IMR-90 (cell line): Measurements from ENCODE around the gene EPHA5.

Experiments used
- CEBPB ChIP-seq: IDR thresholded peaks from 2 replicates; pipeline ENCODE4 v1.6.1; 2012; ENCODE audit warnings: low read depth, low read length, improper control_type of control experiment
- CTCF ChIP-seq: conservative IDR thresholded peaks from 2 replicates; pipeline ENCODE4 v1.5.1; 2012; ENCODE audit warnings: mild to moderate bottlenecking, low read depth, low read length, improper control_type of control experiment
- FOS ChIP-seq: fragments of 150-350 bp; IDR thresholded peaks from 2 replicates; pipeline ENCODE4 v1.6.1; 2016; ENCODE audit warnings: low read depth, low read length
- MAFK ChIP-seq: IDR thresholded peaks from 2 replicates; pipeline ENCODE4 v1.6.1; 2012; ENCODE audit warnings: low read depth, low read length, improper control_type of control experiment
- MAZ ChIP-seq: IDR thresholded peaks from 2 replicates; pipeline ENCODE4 v1.6.1; 2012; ENCODE audit warnings: low read depth, mild to moderate bottlenecking, low read length, improper control_type of control experiment, moderate library complexity, borderline replicate concordance
- MXI1 ChIP-seq: IDR thresholded peaks from 2 replicates; pipeline ENCODE4 v1.6.1; 2012; ENCODE audit warnings: low read depth, mild to moderate bottlenecking, low read length, moderate library complexity, borderline replicate concordance
- POLR2A ChIP-seq: IDR thresholded peaks from 2 replicates; pipeline ENCODE4 v1.6.1; 2012; ENCODE audit warnings: mild to moderate bottlenecking, low read depth, low read length
- RCOR1 ChIP-seq: IDR thresholded peaks from 2 replicates; pipeline ENCODE4 v1.6.1; 2012; ENCODE audit warnings: mild to moderate bottlenecking, low read length, improper control_type of control experiment; ENCODE audit not compliant: insufficient replicate concordance
- SMC3 ChIP-seq: fragments of 150-350 bp; IDR thresholded peaks from 2 replicates; pipeline ENCODE4 v1.6.1; 2016; ENCODE audit warnings: low read depth, mild to moderate bottlenecking, antibody characterized with exemption, low read length, moderate library complexity
- USF2 ChIP-seq: fragments of 150-350 bp; IDR thresholded peaks from 2 replicates; pipeline ENCODE4 v1.6.1; 2017; ENCODE audit warnings: mild to moderate bottlenecking, antibody characterized with exemption, low read length, low read depth

GRCh38 chr4:65393078-65393477 is 277.2 kb downstream of the EPHA5 start:
- TF ChIP-seq CTCF: no peak
- no peak for TF ChIP-seq POLR2A
- TF ChIP-seq MAZ: no peak
- no peak for TF ChIP-seq MAFK
- no peak for TF ChIP-seq SMC3
- no peak for TF ChIP-seq USF2
- no peak for TF ChIP-seq RCOR1
- TF ChIP-seq MXI1: no peak
- TF ChIP-seq CEBPB: no peak
- TF ChIP-seq FOS: no peak
